Activated naive CD8-positive, alpha-beta T cell treated with anti-CD3 and anti-CD28 coated beads, Interleukin-2, amount 10 ng/mL, durations not matched to agents 7 days and 5 days (primary cell): ENCODE measurements around the gene GBP5. TPM values are rescaled to one million over a fixed set of nuclear protein-coding genes. Genes with fewer than 3 reads are reported as not detected.
"Not testable (repeated sequence)": the region's sequence is repeated elsewhere in the genome, so short reads cannot be mapped to it uniquely, and the experiment has no call there.

ENCODE experiments used
- ATAC-seq: fragments of 150-1000 bp; cut with Tn5 transposase; one replicate; pipeline ENCODE4 v1.10.0; 2021; ENCODE audit warnings: low read depth, moderate library complexity
- POLR2A ChIA-PET: fragments of 350-600 bp; sonication (Branson Sonifier 250); formaldehyde crosslinking; loops from one replicate; lab custom pipeline; 2021; ENCODE audit warnings: antibody characterized with exemption; lab: Charles Lee
- DNase-seq: peaks from one replicate; pipeline ENCODE4 v3.0.0; 2021
- H3K27ac Mint-ChIP-seq: one replicate; pipeline ENCODE4 v1.8.0; 2022; ENCODE audit warnings: mild to moderate bottlenecking, mixed read lengths
- H3K27me3 Mint-ChIP-seq: one replicate; pipeline ENCODE4 v1.8.0; 2022; ENCODE audit warnings: mild to moderate bottlenecking, moderate library complexity, mixed read lengths
- H3K36me3 Mint-ChIP-seq: one replicate; pipeline ENCODE4 v1.8.0; 2021; ENCODE audit warnings: mild to moderate bottlenecking, mixed read lengths
- H3K4me1 Mint-ChIP-seq: one replicate; pipeline ENCODE4 v1.8.0; 2021; ENCODE audit warnings: mixed read lengths
- H3K4me3 Mint-ChIP-seq: one replicate; pipeline ENCODE4 v1.8.0; 2022; ENCODE audit warnings: mild to moderate bottlenecking, moderate library complexity, mixed read lengths
- H3K9me3 Mint-ChIP-seq: one replicate; pipeline ENCODE4 v1.8.0; 2021; ENCODE audit warnings: mixed read lengths
- total RNA-seq, 2 experiments: library from RNA; stranded (reverse); gene quantifications; one replicate each; pipeline ENCODE4 v1.2.3, GENCODE V29; 2021

Gene GBP5
- total RNA-seq, 2 experiments from 2014 or later = 228 to 231 TPM

DNA sequence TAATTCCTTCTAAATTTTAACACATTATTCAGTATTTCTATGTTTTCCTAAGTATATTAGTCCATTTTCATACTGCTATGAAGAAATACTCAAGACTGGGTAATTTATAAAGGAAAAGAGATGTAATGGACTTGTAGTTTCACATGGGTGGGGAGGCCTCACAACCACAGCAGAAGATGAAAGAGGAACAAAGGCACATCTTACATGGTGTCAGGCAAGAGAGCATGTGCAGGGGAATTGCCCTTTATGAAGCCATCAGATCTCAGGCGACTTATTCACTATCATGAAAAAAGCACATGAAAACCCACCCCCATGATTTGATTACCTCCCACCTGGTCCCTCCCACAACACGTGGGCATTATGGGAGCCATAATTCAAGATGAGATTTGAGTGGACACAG lies 15.6 kb downstream of the GBP5 start:
- ATAC-seq (no peak), DNase-seq (no peak)
- Mint-ChIP-seq H3K9me3 (peaks cover 17% of the 10 kb centered on the region), H3K27me3 (no peaks in the 10 kb centered on the region), H3K36me3 (peaks cover 76% of the 10 kb centered on the region), H3K4me3 (no peak overlapping the region), H3K4me1 (peaks cover 36% of the 10 kb centered on the region), H3K27ac (no peak overlapping the region)
- POLR2A ChIA-PET = interaction anchor here (1.1 to 5.4 kb wide), 4 partner anchors 8 to 131 kb away, joined by 3 to 77 read pairs (median 20); partner anchors contain the start of genes GBP2 and GBP5

DNA sequence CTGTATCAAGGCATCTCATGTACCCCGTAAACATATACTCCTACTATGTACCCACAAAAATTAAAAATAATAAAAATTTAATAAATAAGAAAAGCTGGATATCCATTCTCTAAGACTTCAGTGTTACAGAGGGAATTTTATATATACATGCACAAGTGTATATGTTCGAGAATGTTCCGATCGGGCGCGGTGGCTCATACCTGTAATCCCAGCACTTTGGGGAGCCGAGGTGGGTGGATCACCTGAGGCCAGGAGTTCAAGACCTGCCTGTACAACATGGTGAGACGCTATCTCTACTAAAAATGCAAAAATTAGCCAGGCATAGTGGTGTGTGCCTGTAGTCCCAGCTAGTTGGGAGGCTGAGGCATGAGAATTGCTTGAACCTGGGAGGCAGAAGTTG lies 17.1 kb downstream of the GBP5 start:
- peaks cover 74% of the 10 kb centered on the region for H3K36me3 Mint-ChIP-seq
- peaks cover 32% of the 10 kb centered on the region for H3K4me1 Mint-ChIP-seq
- POLR2A ChIA-PET = not testable (repeated sequence)

DNA sequence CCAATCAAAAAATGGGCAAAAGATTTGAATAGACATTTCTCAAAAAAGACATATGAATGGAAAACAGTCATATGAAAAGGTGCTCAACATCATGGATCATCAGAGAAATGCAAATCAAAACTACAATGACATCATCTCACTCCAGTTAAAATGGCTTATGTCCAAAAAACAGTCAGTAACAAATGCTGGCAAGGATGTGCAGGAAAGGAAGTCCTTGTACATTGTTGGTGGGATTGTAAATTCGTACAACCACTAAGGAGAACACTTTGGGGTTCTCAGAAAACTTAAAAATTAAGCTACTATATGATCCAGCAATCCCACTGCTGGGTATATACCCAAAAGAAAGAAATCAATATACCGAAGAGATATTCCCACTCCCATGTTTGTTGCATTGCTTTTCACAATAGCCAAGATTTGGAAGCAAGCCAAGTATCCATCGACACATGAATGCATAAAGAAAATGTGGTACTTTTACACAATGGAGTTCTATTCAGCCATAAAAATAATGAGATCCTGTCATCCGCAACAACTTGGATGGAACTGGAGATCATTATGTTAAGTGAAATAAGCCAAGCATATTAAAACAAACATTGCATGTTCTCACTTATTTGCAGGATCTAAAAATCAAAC lies 17.9 kb downstream of the GBP5 start:
- DNase-seq (no peak), ATAC-seq (no peak)
- Mint-ChIP-seq H3K9me3 (peaks cover 26% of the 10 kb centered on the region), H3K4me1 (peaks cover 29% of the 10 kb centered on the region), H3K36me3 (peaks cover 76% of the 10 kb centered on the region), H3K4me3 (no peak overlapping the region), H3K27ac (no peak overlapping the region), H3K27me3 (no peaks in the 10 kb centered on the region)
- POLR2A ChIA-PET = no interaction called here

More for the DNA sequence above, 17.1 kb downstream of the GBP5 start:
- H3K4me3 Mint-ChIP-seq, H3K27me3 Mint-ChIP-seq, DNase-seq, ATAC-seq, H3K27ac Mint-ChIP-seq: not testable (repeated sequence)
- H3K9me3 Mint-ChIP-seq = peaks cover 22% of the 10 kb centered on the region

DNA sequence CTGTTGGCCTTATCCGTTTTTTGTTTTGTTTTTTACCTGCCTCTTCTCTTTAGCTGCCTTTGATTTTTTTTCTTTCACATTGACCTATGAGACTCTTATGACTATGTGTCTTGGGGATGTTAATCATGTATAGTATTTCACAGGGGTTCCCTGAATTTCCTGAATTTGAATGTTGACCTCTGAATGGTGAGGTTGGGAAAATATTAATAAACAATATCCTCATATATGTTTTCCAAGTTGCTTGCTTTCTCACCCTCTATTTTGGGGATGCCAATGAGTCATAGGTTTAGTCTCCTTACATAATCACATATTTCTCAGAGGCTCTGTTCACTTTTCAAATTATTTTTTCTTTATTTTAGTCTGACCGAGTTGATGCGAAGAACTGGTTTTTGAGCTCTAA lies 29.6 kb downstream of the GBP5 start:
- H3K27ac Mint-ChIP-seq = no peak overlapping the region
- H3K4me1 Mint-ChIP-seq = peaks cover 18% of the 10 kb centered on the region
- no peak for ATAC-seq
- peaks cover 72% of the 10 kb centered on the region for H3K36me3 Mint-ChIP-seq
- peaks cover 40% of the 10 kb centered on the region for H3K9me3 Mint-ChIP-seq
- POLR2A ChIA-PET = no interaction called here
- H3K27me3 Mint-ChIP-seq = no peaks in the 10 kb centered on the region
- no peak overlapping the region for H3K4me3 Mint-ChIP-seq
- no peak for DNase-seq

Other genes with a start within 250 kb of the GBP5 start
- 10 to 100 TPM; 45.9 to 50.7 TPM for gene GBP3, start 250.0 kb downstream of the GBP5 start, total RNA-seq
- 100 to 1,000 TPM; 150 to 160 TPM for gene GBP1, start 207.7 kb downstream of the GBP5 start, total RNA-seq
- gene GBP2, start 146.7 kb downstream of the GBP5 start, total RNA-seq = 100 to 1,000 TPM; 170 to 179 TPM
- gene GBP7, start 96.9 kb downstream of the GBP5 start, total RNA-seq = under 1 TPM; 0.11 to 0.28 TPM
- 10 to 100 TPM; 61.9 to 69.7 TPM for gene GBP4, start 73.9 kb downstream of the GBP5 start, total RNA-seq
- under 1 TPM; 0.23 to 0.47 TPM for gene GBP6, start 91.2 kb upstream of the GBP5 start, total RNA-seq